Tibial nerve (tissue), 3 donors: ENCODE data around the gene HOXC13.

Source experiments
- EP300 ChIP-seq, 2 donors: sonication (generic); formaldehyde crosslinking; IDR thresholded peaks; one replicate each; pipeline ENCODE4 v1.6.1; 2017; ENCODE audit warnings: antibody characterized with exemption in 2 of 2, mild to moderate bottlenecking in 1 of 2
- POLR2A ChIP-seq, 2 donors: fragments of 450-650 bp; IDR thresholded peaks; one replicate each; pipeline ENCODE4 v1.6.1; 2017; ENCODE audit warnings: antibody characterized with exemption in 2 of 2, mild to moderate bottlenecking in 2 of 2, moderate library complexity in 2 of 2

DNA sequence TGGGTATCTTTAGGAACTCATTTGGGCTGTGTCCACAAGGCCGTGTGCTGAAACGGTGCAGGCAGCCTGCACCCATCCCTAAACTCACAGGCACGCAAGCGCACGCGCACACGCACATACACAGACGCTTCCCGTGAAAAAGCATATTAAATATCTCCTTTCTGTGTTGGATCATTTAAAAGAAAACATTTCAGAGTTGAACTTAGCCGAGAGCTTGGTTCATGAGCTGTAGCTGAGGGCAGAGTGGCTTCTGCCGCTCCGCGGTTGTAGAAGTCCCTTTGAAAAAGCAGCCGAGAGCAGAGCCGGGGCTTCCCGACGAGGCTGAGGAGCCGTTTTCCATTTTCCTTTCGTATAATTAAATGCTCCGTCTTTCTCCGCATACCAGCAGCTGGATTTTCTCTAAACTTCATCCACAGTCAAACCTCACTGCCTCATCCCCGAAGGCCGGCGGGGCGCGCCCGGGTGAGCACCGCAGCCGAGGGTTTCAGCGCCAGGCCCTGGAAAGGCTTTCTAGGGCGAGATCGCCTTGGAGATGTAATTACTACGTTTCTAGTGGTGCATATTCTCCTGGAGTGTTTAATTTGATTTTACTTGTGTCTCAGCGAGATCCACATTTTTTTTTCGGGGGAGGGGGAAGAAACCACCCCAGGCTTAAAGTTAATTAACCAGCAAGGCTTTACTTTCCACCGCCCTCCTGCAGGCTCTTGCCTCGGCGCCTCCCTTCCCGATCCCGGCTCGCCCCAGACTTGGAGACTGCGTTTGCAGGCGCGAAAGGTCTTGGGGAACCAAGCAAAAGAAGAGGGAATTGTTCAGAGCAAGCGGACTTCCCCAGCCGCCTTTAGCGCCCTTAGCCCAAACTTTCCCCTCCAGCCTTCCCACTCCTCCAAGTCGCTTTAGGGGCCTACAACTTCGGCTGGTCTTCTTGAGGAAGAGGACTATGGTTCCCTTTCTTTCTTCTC lies 3.0 kb upstream of the HOXC13 start:
- TF ChIP-seq POLR2A (IDR thresholded peaks at IDR 0.05), result no peak
- TF ChIP-seq EP300 (IDR thresholded peaks at IDR 0.05), result no peak
